Endometrium (tissue), 2 donors: ENCODE results near the gene CRELD1.
A peak's percentile ranks its signal among the peaks of the same experiment; 100 is the strongest.
"Not testable (repeated sequence)": the region's sequence is repeated elsewhere in the genome, so short reads cannot be mapped to it uniquely, and the experiment has no call there.

Experiments
- FAIRE-seq: peaks from 2 replicates; lab custom pipeline; 2012; peaks lifted over from hg19 to GRCh38; lab: Jason Lieb, UNC
- donor health status: control.
- donor health status: control.

CRELD1 gene

GRCh38 chr3:9933561-9934234, at the start of gene CRELD1:
Gene CRELD1 (plus strand): TSS chr3:9933834. CDS start chr3:9934439, 605 bp downstream.
- FAIRE-seq: peak; percentile 39

DNA sequence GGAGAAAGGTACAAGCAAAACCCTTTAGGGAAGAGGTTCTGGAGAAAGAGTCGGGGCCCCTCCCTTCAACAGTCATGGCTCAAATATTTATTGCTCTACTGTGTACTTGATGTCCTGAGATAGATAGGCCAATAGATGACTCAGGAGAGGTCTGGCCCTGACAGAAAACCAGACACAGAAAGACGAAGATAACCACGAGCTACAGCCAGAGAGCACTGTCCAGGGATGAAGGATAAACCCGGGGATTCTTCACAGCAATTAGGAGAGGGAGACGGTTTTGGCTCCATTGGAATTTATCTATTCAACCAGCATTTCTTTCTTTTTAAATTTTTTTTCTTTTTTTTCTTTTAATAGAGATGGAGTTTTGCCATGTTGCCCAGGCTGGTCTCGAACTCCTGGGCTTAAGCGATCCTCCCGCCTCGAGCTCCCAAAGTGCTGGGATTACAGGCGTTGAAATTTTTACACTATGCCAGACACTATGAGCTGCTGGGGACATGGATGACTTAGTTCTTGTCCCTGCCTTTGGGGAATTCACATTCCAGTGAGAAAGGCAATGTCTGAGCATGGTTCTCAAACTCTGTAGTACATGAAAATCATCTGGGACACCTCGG, 49.0 kb upstream of the CRELD1 start:
- no peak for FAIRE-seq

DNA sequence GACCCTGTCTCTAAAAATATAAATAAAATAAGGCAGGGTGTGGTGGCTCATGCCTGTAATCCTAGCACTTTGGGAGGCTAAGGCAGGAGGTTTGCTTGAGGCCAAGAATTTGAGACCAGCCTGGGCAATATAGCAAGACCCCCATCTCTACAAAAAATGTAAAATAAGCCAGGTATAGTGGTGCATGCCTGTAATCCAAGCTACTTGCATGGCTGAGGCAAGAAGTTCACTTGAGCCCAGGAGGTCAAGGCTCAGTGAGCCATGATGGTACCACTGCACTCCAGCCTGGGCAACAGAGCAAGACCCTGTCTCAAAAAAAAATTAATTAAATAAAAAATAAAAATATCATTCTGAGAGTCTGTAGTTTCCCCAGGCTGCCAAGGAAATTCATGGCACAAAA, 47.3 kb upstream of the CRELD1 start:
- FAIRE-seq: no peak

- FAIRE-seq: no peak
These were observed 46.2 kb upstream of the CRELD1 start for GRCh38 chr3:9887480-9887879.

GRCh38 chr3:9888540-9888939, 45.1 kb upstream of the CRELD1 start:
- no peak for FAIRE-seq

- no peak for FAIRE-seq
These were observed 44.2 kb upstream of the CRELD1 start for GRCh38 chr3:9889405-9889804.

- FAIRE-seq: no peak
These were observed 43.2 kb upstream of the CRELD1 start, which contains the start of gene JAGN1 for GRCh38 chr3:9890249-9891071. Gene JAGN1 (plus strand): TSS chr3:9890610. CDS start chr3:9890723, 113 bp downstream.

- no peak for FAIRE-seq
These were observed 42.5 kb upstream of the CRELD1 start for GRCh38 chr3:9891072-9891622.

- FAIRE-seq: no peak
These were observed 39.9 kb upstream of the CRELD1 start for GRCh38 chr3:9893739-9894138.

DNA sequence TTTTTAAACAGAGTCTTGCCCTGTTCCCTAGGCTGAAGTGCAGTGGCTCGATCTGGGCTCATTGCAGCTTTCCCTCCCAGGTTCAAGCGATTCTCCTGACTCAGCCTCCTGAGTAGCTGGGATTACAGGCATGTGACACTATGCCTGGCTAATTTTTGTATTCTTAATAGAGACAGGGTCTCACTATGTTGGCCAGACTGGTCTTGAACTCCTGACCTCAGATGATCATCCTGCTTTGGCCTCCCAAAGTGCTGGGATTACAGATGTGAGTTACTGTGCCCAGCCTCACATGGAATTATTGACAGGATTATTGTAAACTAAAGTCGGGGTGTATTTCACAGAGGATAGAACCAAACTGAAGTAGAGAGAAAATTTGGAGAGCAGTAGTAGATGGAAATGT, 37.9 kb upstream of the CRELD1 start:
- FAIRE-seq: not testable (repeated sequence)

GRCh38 chr3:9896755-9897407, 36.8 kb upstream of the CRELD1 start:
- not testable (repeated sequence) for FAIRE-seq

- no peak for FAIRE-seq
These were observed 35.9 kb upstream of the CRELD1 start for GRCh38 chr3:9897408-9898372.

DNA sequence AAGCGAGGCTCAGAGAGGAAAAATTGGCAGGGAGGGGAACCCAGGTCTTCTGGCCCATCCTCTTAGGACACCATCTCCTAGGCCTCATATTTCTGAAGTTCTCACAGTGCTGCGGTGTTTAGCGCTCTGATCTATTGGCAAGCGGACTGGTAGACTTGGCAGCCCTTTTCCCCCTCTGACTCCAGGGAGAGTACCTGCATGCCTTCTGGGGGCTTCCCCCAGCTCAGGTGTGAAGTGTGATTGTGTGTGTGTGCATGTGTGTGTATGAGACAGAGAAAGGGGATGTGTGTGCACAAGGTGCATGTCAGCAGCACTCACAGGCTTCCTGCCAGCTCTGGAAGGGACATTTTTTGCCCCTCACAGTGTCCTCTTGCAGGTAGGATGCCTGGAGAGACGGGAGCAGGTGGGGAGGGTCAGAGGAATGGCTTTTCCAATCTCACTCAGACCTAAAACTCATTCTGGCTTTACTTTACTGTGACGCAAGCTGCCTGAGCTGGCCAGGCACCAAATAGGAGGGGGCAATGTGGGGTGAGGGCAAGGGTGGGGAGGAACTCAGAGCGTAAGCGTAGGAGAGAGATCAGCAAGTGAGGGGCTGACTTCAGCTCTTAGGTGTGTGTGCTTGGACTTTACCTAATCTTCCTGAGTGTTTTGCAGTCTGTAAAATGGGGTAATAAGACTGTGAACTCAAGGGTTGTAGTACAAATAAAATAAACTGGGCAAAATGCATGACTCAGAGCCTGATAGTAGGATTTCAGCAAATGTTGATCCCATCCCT, 35.0 kb upstream of the CRELD1 start:
- FAIRE-seq: no peak

DNA sequence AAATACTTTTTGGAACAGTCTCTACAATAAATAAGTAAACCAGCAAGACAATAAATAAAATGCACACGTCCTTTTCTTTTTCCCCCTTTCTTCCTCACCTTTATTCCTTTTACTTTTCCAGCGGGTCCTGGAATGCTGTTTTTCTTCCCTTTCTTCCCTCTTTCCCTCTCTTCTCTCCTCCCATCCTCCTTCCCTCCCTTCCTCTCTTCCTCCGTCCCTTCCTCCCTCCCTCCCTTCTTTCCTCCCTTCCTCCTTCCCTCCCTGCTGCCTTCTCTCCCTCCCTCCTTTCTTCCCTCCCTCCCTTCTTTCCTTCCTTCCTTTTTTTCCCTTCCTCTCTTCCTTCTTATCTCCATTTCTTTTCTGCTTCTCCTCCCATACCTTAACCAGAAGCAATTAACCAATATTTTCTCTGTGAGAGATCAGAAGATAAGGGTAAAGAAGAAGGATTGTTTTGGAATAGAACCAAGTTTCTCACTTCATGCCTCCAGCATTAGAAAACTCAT, 34.3 kb upstream of the CRELD1 start:
- no peak for FAIRE-seq

GRCh38 chr3:9900965-9901415, 32.6 kb upstream of the CRELD1 start:
- FAIRE-seq: not testable (repeated sequence)

- FAIRE-seq: no peak
These were observed 31.7 kb upstream of the CRELD1 start for GRCh38 chr3:9901967-9902366.

- no peak for FAIRE-seq
These were observed 31.0 kb upstream of the CRELD1 start, which contains the start of gene IL17RE for GRCh38 chr3:9902372-9903237. Gene IL17RE (plus strand): TSS chr3:9902848. CDS start chr3:9902933, 85 bp downstream.

GRCh38 chr3:9903238-9903624, 30.4 kb upstream of the CRELD1 start:
- FAIRE-seq: no peak

DNA sequence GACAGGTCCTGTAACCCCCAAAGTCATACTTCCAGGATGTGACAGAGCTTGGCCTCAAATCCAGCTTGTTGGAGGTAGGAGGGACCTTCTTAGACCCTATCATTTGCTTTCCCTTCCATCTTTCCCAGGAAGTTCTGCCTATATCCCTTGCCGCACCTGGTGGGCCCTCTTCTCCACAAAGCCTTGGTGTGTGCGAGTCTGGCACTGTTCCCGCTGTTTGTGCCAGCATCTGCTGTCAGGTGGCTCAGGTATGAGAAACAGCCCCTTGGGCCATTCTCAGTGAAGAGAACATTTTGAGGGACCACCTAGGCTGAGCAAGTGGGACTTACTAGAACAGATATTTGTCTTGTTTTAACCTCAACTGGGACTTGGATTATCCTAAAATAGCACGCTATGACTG, 29.7 kb upstream of the CRELD1 start:
- no peak for FAIRE-seq
